ENCODE results near the gene TRAPPC12.
A peak's percentile ranks its signal among the peaks of the same experiment; 100 is the strongest.

The TRAPPC12 gene

DNA sequence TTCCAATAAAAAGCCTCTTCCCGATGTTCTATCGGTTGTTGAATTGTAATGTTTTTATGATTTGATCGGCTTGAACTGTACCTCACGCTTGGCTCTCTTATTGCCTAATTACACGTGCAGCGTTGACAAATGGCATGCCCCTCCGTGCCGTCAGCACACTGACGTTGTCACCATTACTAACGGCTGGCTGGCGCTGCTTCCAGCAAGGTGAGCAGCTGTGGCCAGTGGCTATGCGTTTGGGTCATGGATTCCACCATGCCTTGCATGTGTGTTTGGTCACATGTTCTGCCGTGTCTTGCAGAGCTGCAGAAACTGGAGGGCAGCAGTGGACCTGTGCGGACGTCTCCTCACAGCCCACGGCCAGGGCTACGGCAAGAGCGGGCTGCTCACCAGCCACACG lies 42.1 kb downstream of the TRAPPC12 start:
- Histone ChIP-seq H3K4me3 (ENCODE audit: severe bottlenecking) (no peak overlapping the region), H3K36me3 (ENCODE audit: low read depth) (peaks cover 30% of the 10 kb centered on the region), H3K9me3 (ENCODE audit: severe bottlenecking) (no peaks in the 10 kb centered on the region), H3K4me1 (ENCODE audit: insufficient read depth, poor library complexity, severe bottlenecking) (no peaks in the 10 kb centered on the region), H3K27me3 (ENCODE audit: insufficient read depth, poor library complexity, severe bottlenecking) (no peaks in the 10 kb centered on the region), H3K27ac (ENCODE audit: poor library complexity, severe bottlenecking) (no peak overlapping the region)
- no peak for TF ChIP-seq CTCF (IDR thresholded peaks at IDR 0.05; ENCODE audit: poor library complexity, severe bottlenecking)
- ATAC-seq (ENCODE audit: low read depth) (no peak), DNase-seq (ENCODE audit: low spot score) (no peak)

- DNase-seq (ENCODE audit: low spot score) = no peak
- peaks cover 30% of the 10 kb centered on the region for H3K36me3 ChIP-seq (ENCODE audit: low read depth)
- no peaks in the 10 kb centered on the region for H3K9me3 ChIP-seq (ENCODE audit: severe bottlenecking)
- no peak for TF ChIP-seq CTCF (IDR thresholded peaks at IDR 0.05; ENCODE audit: poor library complexity, severe bottlenecking)
- H3K4me3 ChIP-seq (ENCODE audit: severe bottlenecking) = no peak overlapping the region
- no peak overlapping the region for H3K27ac ChIP-seq (ENCODE audit: poor library complexity, severe bottlenecking)
- H3K27me3 ChIP-seq (ENCODE audit: insufficient read depth, poor library complexity, severe bottlenecking) = no peaks in the 10 kb centered on the region
- no peaks in the 10 kb centered on the region for H3K4me1 ChIP-seq (ENCODE audit: insufficient read depth, poor library complexity, severe bottlenecking)
- no peak for ATAC-seq (ENCODE audit: low read depth)
Measured at GRCh38 chr2:3422161-3422779, 42.8 kb downstream of the TRAPPC12 start.

- H3K27ac ChIP-seq (ENCODE audit: poor library complexity, severe bottlenecking) = no peak overlapping the region
- DNase-seq (ENCODE audit: low spot score) (no peak), ATAC-seq (ENCODE audit: low read depth) (peak; percentile 61)
- no peaks in the 10 kb centered on the region for H3K9me3 ChIP-seq (ENCODE audit: severe bottlenecking)
- H3K36me3 ChIP-seq (ENCODE audit: low read depth) = peaks cover 30% of the 10 kb centered on the region
- peak; percentile 96 for TF ChIP-seq CTCF (IDR thresholded peaks at IDR 0.05; ENCODE audit: poor library complexity, severe bottlenecking)
- no peaks in the 10 kb centered on the region for H3K4me1 ChIP-seq (ENCODE audit: insufficient read depth, poor library complexity, severe bottlenecking)
- H3K27me3 ChIP-seq (ENCODE audit: insufficient read depth, poor library complexity, severe bottlenecking) = no peaks in the 10 kb centered on the region
- no peak overlapping the region for H3K4me3 ChIP-seq (ENCODE audit: severe bottlenecking)
Measured at GRCh38 chr2:3423492-3424170, 44.1 kb downstream of the TRAPPC12 start.

DNA sequence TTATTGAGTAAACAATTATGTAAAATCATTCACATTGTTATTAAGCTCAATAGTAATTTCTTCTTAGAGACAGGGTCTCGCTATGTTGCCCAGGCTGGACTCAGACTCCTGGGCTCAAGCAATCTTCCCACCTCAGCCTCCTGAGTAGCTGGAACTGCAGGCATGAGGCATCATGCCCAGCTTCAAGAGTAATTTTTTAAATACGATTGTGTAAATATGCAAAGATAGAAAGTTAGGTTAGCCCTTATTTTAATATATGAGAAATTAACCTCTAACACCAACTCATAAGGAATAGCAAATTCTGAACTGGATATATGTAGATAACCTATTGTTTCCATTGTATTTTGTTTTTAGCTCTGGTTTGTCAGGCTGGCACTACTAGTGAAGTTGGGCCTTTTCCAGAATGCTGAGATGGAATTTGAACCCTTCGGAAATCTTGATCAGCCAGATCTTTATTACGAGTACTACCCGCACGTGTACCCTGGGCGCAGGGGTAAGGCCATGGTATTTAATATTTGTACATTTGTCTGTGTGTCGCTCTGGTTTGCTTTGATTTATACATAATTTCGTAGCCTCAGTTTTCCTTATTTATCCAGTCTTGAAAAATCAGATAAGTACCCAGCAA lies 44.8 kb downstream of the TRAPPC12 start:
- Histone ChIP-seq H3K9me3 (ENCODE audit: severe bottlenecking) (no peaks in the 10 kb centered on the region), H3K4me1 (ENCODE audit: insufficient read depth, poor library complexity, severe bottlenecking) (no peaks in the 10 kb centered on the region), H3K4me3 (ENCODE audit: severe bottlenecking) (no peak overlapping the region), H3K27me3 (ENCODE audit: insufficient read depth, poor library complexity, severe bottlenecking) (no peaks in the 10 kb centered on the region), H3K27ac (ENCODE audit: poor library complexity, severe bottlenecking) (no peak overlapping the region), H3K36me3 (ENCODE audit: low read depth) (peaks cover 33% of the 10 kb centered on the region)
- TF ChIP-seq CTCF (IDR thresholded peaks at IDR 0.05; ENCODE audit: poor library complexity, severe bottlenecking) = peak; percentile 83
- ATAC-seq (ENCODE audit: low read depth) (no peak), DNase-seq (ENCODE audit: low spot score) (no peak)

DNA sequence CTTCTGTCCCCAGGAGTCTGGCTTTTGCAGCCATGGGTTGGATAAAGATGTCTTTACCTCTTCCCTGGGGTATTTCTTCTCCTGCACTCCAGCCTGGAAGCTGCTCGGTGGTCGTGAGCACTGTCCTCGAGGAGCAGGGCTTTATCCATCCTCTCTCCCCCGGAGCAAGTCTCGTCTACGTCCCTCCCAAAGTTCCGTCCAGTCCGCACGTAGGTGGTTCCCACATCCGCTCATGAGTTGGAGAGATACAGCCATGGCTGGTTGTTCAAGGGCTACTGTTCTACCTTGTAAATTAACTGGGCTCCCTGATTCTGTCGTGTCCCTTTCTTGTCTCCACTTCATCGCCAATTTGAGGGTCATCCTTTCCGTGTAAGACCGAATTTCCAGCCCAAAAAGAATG lies 47.1 kb downstream of the TRAPPC12 start:
- H3K9me3 ChIP-seq (ENCODE audit: severe bottlenecking) = no peaks in the 10 kb centered on the region
- H3K36me3 ChIP-seq (ENCODE audit: low read depth) = peaks cover 46% of the 10 kb centered on the region
- H3K4me3 ChIP-seq (ENCODE audit: severe bottlenecking) = no peak overlapping the region
- no peak for TF ChIP-seq CTCF (IDR thresholded peaks at IDR 0.05; ENCODE audit: poor library complexity, severe bottlenecking)
- H3K27me3 ChIP-seq (ENCODE audit: insufficient read depth, poor library complexity, severe bottlenecking) = no peaks in the 10 kb centered on the region
- DNase-seq (ENCODE audit: low spot score) = no peak
- ATAC-seq (ENCODE audit: low read depth) = no peak
- no peaks in the 10 kb centered on the region for H3K4me1 ChIP-seq (ENCODE audit: insufficient read depth, poor library complexity, severe bottlenecking)
- no peak overlapping the region for H3K27ac ChIP-seq (ENCODE audit: poor library complexity, severe bottlenecking)
